HCT116 (cell line): ENCODE measurements around the gene RUNX1. TPM values are rescaled to one million over a fixed set of nuclear protein-coding genes. Genes with fewer than 3 reads are reported as not detected.

Source experiments
- ATAC-seq: fragments of 200-7000 bp; cut with Tn5 transposase; 2 replicates; pipeline ENCODE4 v1.9.1; 2020; ENCODE audit warnings: mild to moderate bottlenecking, moderate library complexity
- BruUV-seq: library from RNA; stranded (reverse); fragments of 400-500 nt; replicated peaks from 2 replicates; lab custom pipeline; 2021; lab: Mats Ljungman, UMichigan
- CTCF ChIA-PET: fragments of 300-600 bp; sonication (Branson Sonifier 250); formaldehyde crosslinking; loops from one replicate; lab custom pipeline; 2021; ENCODE audit warnings: antibody characterized with exemption; lab: Charles Lee
- POLR2A ChIA-PET: fragments of 300-600, 350-600 bp; sonication (Branson Sonifier 250); formaldehyde crosslinking; loops from one replicate; lab custom pipeline; 2021; ENCODE audit warnings: antibody characterized with exemption; lab: Charles Lee
- RAD21 ChIA-PET, 2 experiments: fragments of 300-600 bp; sonication (Branson Sonifier 250); formaldehyde crosslinking; loops; one replicate each; lab custom pipeline; 2023; ENCODE audit warnings: low total read pairs in 2 of 2; ENCODE audit not compliant: uncharacterized antibody in 2 of 2, unreplicated experiment in 2 of 2, low non-redundant PET in 1 of 2; lab: Charles Lee
- DNase-seq: peaks from one replicate; pipeline ENCODE4 v3.0.0-alpha.2; 2010; ENCODE audit warnings: low read depth, low spot score
- H2AFZ ChIP-seq: fragments of 200-600 bp; shearing (Covaris generic), sonication (generic); 2 replicates; pipeline ENCODE4 v1.6.1; 2017; ENCODE audit warnings: low read depth, mixed run types, mixed read lengths, antibody characterized with exemption, low read length; ENCODE audit not compliant: poor library complexity, severe bottlenecking
- H3K27ac ChIP-seq: 2 replicates; pipeline ENCODE4 v1.5.1; 2012; ENCODE audit warnings: low read depth, low read length
- H3K27me3 ChIP-seq: fragments of 200-600 bp; sonication (generic); 2 replicates; pipeline ENCODE4 v1.6.1; 2016; ENCODE audit warnings: mixed run types, low read length, mixed read lengths; ENCODE audit not compliant: insufficient read depth
- H3K36me3 ChIP-seq, 2 experiments: fragments of 200-500 bp in 1 of 2; fragments of 200-600 bp in 1 of 2; sonication (Bioruptor generic) in 1 of 2; sonication (generic) in 1 of 2; 2 replicates each; pipeline versions ENCODE4 v1.5.1 to v1.6.1; 2014 to 2016; ENCODE audit warnings: low read length in 2 of 2, inconsistent platforms in 1 of 2, mixed read lengths in 1 of 2, mixed run types in 1 of 2; ENCODE audit not compliant: insufficient read depth in 2 of 2, control insufficient read depth in 1 of 2
- H3K4me1 ChIP-seq, 2 experiments: fragments of 200-600 bp in 1 of 2; sonication (generic) in 1 of 2; 2 replicates each; pipeline versions ENCODE4 v1.5.1 to v1.6.1; 2012 to 2017; ENCODE audit warnings: low read length in 2 of 2, inconsistent platforms in 1 of 2, mild to moderate bottlenecking in 1 of 2, mixed read lengths in 1 of 2, mixed run types in 1 of 2, moderate library complexity in 1 of 2; ENCODE audit not compliant: insufficient read depth in 2 of 2, control insufficient read depth in 1 of 2
- H3K4me2 ChIP-seq: fragments of 200-600 bp; sonication (generic); 2 replicates; pipeline ENCODE4 v1.6.1; 2017; ENCODE audit warnings: mixed run types, low read length, mixed read lengths
- H3K4me3 ChIP-seq, 2 experiments: fragments of 200-600 bp in 1 of 2; sonication (generic) in 1 of 2; replicated peaks in 1 of 2; 2 replicates each; pipeline ENCODE4 v1.5.1; 2011 to 2016; ENCODE audit warnings: low read length in 2 of 2, control low read depth in 1 of 2, low read depth in 1 of 2, mild to moderate bottlenecking in 1 of 2, mixed read lengths in 1 of 2, mixed run types in 1 of 2
- H3K79me2 ChIP-seq: fragments of 200-600 bp; sonication (generic); 2 replicates; pipeline ENCODE4 v1.6.1; 2017; ENCODE audit warnings: mild to moderate bottlenecking, mixed run types, low read length, moderate library complexity, mixed read lengths; ENCODE audit not compliant: insufficient read depth
- H3K9ac ChIP-seq: fragments of 200-600 bp; sonication (generic); 2 replicates; pipeline ENCODE4 v1.6.1; 2016; ENCODE audit warnings: low read length, mixed read lengths
- H3K9me2 ChIP-seq: fragments of 200-600 bp; sonication (generic), shearing (Covaris generic); 2 replicates; pipeline ENCODE4 v1.6.1; 2017; ENCODE audit warnings: mixed run types, mild to moderate bottlenecking, moderate library complexity; ENCODE audit not compliant: insufficient read depth
- H3K9me3 ChIP-seq, 2 experiments: fragments of 200-500 bp in 1 of 2; fragments of 200-600 bp in 1 of 2; sonication (Bioruptor generic) in 1 of 2; sonication (generic) in 1 of 2; 2 replicates each; pipeline ENCODE4 v1.6.1; 2014 to 2017; ENCODE audit warnings: low read length in 2 of 2, mixed read lengths in 2 of 2, inconsistent platforms in 1 of 2, low read depth in 1 of 2, mild to moderate bottlenecking in 1 of 2, mixed run types in 1 of 2, moderate library complexity in 1 of 2; ENCODE audit not compliant: control insufficient read depth in 1 of 2, insufficient read depth in 1 of 2
- H4K20me1 ChIP-seq: fragments of 200-600 bp; sonication (generic), shearing (Covaris generic); 2 replicates; pipeline ENCODE4 v1.6.1; 2017; ENCODE audit warnings: mixed run types, mild to moderate bottlenecking, moderate library complexity; ENCODE audit not compliant: insufficient read depth
- CBX3 ChIP-seq: IDR thresholded peaks from 2 replicates; pipeline ENCODE4 v1.6.1; 2012; ENCODE audit warnings: low read depth
- CEBPB ChIP-seq: IDR thresholded peaks from 2 replicates; pipeline ENCODE4 v1.6.1; 2012; ENCODE audit warnings: low read depth
- CTCF ChIP-seq, 3 experiments: fragments of 200-600 bp in 1 of 3; sonication (generic) in 1 of 3; IDR thresholded peaks in 2 of 3; conservative IDR thresholded peaks in 1 of 3; 2 replicates each; pipeline ENCODE4 v1.5.1; 2012 to 2017; ENCODE audit warnings: low read depth in 2 of 3, low read length in 2 of 3, antibody characterized with exemption in 1 of 3, borderline replicate concordance in 1 of 3, control low read depth in 1 of 3, mild to moderate bottlenecking in 1 of 3, mixed read lengths in 1 of 3, mixed run types in 1 of 3, moderate library complexity in 1 of 3; ENCODE audit not compliant: insufficient read depth in 1 of 3
- EGR1 ChIP-seq: IDR thresholded peaks from 2 replicates; pipeline ENCODE4 v1.6.1; 2012; ENCODE audit warnings: low read depth
- EZH2phosphoT487 ChIP-seq: fragments of 200-600 bp; IDR thresholded peaks from 2 replicates; pipeline ENCODE4 v1.6.1; 2018; ENCODE audit warnings: antibody characterized with exemption, borderline replicate concordance
- POLR2A ChIP-seq: IDR thresholded peaks from 2 replicates; pipeline ENCODE4 v1.7.0; 2011; ENCODE audit warnings: borderline replicate concordance; ENCODE audit not compliant: insufficient read depth, insufficient read length; ENCODE audit errors: extremely low read depth
- POLR2AphosphoS5 ChIP-seq: IDR thresholded peaks from 2 replicates; pipeline ENCODE4 v1.6.1; 2011; ENCODE audit warnings: mild to moderate bottlenecking, low read depth, low read length, moderate library complexity
- RAD21 ChIP-seq: IDR thresholded peaks from 2 replicates; pipeline ENCODE4 v1.6.1; 2012; ENCODE audit warnings: low read depth, mild to moderate bottlenecking
- SP1 ChIP-seq: IDR thresholded peaks from 2 replicates; pipeline ENCODE4 v1.6.1; 2012; ENCODE audit warnings: low read depth
- SRF ChIP-seq: IDR thresholded peaks from 2 replicates; pipeline ENCODE4 v1.6.1; 2012; ENCODE audit warnings: low read depth
- TCF7L2 ChIP-seq: IDR thresholded peaks from 2 replicates; pipeline ENCODE4 v1.7.0; 2011; ENCODE audit warnings: borderline replicate concordance, inconsistent platforms; ENCODE audit not compliant: insufficient read depth, insufficient read length; ENCODE audit errors: extremely low read depth
- YY1 ChIP-seq: IDR thresholded peaks from 2 replicates; pipeline ENCODE4 v1.6.1; 2011; ENCODE audit warnings: low read length, low read depth, moderate library complexity, mild to moderate bottlenecking; ENCODE audit not compliant: insufficient replicate concordance; ENCODE audit errors: extremely low read depth
- ZNF274 ChIP-seq: fragments of 200-500 bp; sonication (Bioruptor generic); IDR thresholded peaks from 2 replicates; pipeline ENCODE4 v1.6.1; 2014; ENCODE audit warnings: mild to moderate bottlenecking, low read depth, low read length, inconsistent platforms
- intact Hi-C: fragments of 100-400 bp; cut with micrococcal nuclease; formaldehyde crosslinking; loops from 2 replicates; pipeline ENCODE4 v1.10.0; 2022
- total RNA-seq: library from RNA; stranded (reverse); gene quantifications from one replicate; pipeline ENCODE4 v1.2.1, GENCODE V29; 2021; ENCODE audit not compliant: unreplicated experiment
- TF ChIP-seq, protein P1 (sequence below): IDR thresholded peaks from 2 replicates; pipeline ENCODE4 v1.6.1; 2012

Gene RUNX1
- total RNA-seq, 1 experiment from 2014 or later = 33.5 TPM

DNA sequence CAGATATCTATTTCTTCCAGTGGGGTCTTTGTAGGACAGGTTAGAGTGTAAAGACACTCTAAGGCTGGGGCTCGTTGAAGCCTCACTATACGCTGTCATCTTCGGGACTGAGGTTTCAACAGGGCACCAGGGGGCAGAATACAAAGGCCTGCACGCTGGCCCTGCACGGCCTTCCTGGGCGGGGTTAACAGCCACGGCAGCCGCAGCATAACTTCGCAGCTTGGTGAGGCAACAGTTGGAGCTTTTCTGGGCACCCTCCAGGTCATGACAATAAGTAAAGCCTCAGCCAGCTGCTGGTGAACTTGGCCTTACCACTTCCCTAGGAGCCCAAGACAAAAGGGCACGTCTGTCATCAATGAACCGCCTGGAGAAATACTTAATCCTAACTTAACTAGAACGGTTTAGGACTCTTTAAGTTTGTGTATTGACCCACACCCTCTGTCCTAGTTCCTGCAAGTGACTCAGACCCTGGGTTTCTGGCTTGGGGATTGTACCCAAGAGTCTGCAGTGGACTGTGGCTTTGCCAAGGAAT, 2.3 kb upstream of the RUNX1 start:
- no peaks in the 10 kb centered on the region for H3K9me3 ChIP-seq
- H2AFZ ChIP-seq = peak overlapping the region; percentile 86
- peak; percentile 80 for DNase-seq
- H3K4me3 ChIP-seq = peak overlapping the region in 1 of 2 experiments; percentile 31; a peak in 2 of 4 replicates
- ChIA-PET POLR2A (interaction anchor here (1.7 kb wide), 1 partner anchor 87 kb away, joined by 4 read pairs; no protein-coding TSS in a partner anchor), CTCF (interaction anchor here (0.9 to 1.7 kb wide), 6 partner anchors 14 to 349 kb away, joined by 3 to 14 read pairs (median 4); no protein-coding TSS in a partner anchor), RAD21 (interaction anchor here in 1 of 2 experiments (1.2 to 1.7 kb wide), 3 partner anchors 166 to 349 kb away, joined by 4 to 11 read pairs (median 4); no protein-coding TSS in a partner anchor)
- no peaks in the 10 kb centered on the region for H4K20me1 ChIP-seq
- peaks cover 27 to 50% of the 10 kb centered on the region in 2 experiments for H3K4me1 ChIP-seq
- BruUV-seq = no TSS peak
- H3K9ac ChIP-seq = peak overlapping the region; percentile 43
- H3K27ac ChIP-seq = peak overlapping the region; percentile 43; the same call in 1 of the 2 replicates
- ATAC-seq = peak; percentile 91
- intact Hi-C loops = loop anchor here (1.0 to 5.0 kb wide), 6 partner anchors 64 to 977 kb away; no protein-coding TSS in a partner anchor
- no peaks in the 10 kb centered on the region for H3K79me2 ChIP-seq
- H3K9me2 ChIP-seq = no peaks in the 10 kb centered on the region
- H3K27me3 ChIP-seq = no peaks in the 10 kb centered on the region
- H3K4me2 ChIP-seq = peak overlapping the region; percentile 73
- TF ChIP-seq SP1 (peak; percentile 47; the same call in 1 of the 2 replicates), YY1 (no peak), POLR2A (no peak), EGR1 (no peak), CBX3 (no peak), TCF7L2 (peak; percentile 94), ZNF274 (no peak), CEBPB (peak; percentile 69), SRF (no peak), POLR2AphosphoS5 (peak; percentile 39; the same call in 1 of the 2 replicates), EZH2phosphoT487 (no peak), CTCF (IDR thresholded peaks at IDR 0.05 in 2 of 3, conservative IDR thresholded peaks at IDR 0.05 in 1 of 3; ENCODE audit: borderline replicate concordance in 1 of 3, insufficient read depth in 1 of 3, low read depth in 2 of 3, low read length in 2 of 3) (peak; percentile 42 to 78 (median 75); a peak in 5 of 6 replicates), RAD21 (peak; percentile 76)
- TF ChIP-seq, protein P1, sequence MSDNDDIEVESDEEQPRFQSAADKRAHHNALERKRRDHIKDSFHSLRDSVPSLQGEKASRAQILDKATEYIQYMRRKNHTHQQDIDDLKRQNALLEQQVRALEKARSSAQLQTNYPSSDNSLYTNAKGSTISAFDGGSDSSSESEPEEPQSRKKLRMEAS = peak; percentile 69
- no peaks in the 10 kb centered on the region for H3K36me3 ChIP-seq
